HG03280 (cell line): ENCODE data around the gene SBNO2.

ENCODE experiments used
- ATAC-seq: cut with Tn5 transposase; IDR thresholded peaks from one replicate; pipeline ENCODE4 v1.9.1; 2021; ENCODE audit warnings: mild to moderate bottlenecking, moderate library complexity; ENCODE audit not compliant: unreplicated experiment

The SBNO2 gene

DNA sequence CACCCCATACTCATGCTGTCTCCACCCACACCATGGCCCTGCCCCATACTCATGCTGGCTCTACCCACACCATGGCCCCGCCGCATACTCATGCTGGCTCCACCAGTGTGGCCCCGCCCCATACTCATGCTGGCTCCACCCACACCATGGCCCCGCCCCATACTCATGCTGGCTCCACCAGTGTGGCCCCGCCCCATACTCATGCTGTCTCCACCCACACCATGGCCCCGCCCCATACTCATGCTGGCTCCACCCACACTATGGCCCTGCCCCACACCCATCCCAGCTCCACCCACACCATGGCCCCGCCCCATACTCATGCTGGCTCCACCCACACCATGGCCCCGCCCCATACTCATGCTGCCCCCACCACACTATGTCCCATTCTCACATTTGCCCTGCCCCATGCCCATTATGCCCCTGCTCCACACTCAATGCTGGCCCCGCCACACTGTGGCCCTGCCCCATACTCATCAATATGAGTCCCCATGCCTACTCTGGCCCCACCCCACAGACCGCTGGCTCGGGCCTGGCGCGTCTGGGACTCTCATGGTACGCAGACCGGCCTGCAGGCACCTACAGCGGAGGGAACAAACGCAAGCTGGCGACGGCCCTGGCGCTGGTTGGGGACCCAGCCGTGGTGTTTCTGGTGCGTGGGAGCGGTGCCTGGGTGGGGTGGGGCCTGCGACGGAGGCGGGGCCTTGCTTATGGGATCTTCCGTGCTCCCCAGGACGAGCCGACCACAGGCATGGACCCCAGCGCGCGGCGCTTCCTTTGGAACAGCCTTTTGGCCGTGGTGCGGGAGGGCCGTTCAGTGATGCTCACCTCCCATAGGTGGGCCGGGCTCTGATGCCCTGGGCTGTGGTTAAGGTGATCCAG is 110.8 kb downstream of the SBNO2 start:
- no peak for ATAC-seq

DNA sequence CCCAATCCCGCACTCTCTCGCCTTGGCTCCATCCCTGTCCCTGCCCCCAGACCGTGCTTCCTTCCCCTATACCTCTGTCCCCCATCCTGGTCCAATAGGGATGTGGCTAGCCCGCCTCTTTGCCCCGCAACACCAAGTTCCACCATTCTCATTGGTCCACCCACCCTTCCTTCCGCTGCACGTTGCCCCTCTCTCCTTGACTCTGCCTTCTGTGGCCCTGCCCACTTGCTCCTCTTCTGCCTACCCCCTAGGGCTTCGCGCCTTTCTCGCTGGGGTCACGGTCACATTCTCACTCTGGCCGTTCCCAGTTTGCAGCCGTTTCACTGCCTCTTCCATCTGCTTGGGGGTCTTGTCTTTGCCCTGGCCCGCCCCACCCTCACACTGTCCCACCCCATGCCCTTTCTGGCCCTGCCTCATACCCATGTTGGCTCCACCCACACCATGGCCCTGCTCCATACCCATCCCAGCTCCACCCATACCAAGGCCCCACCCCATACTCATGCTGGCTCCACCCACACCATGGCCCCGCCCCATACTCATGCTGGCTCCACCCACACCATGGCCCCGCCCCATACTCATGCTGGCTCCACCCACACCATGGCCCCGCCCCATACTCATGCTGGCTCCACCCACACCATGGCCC is 111.6 kb downstream of the SBNO2 start:
- ATAC-seq = no peak

DNA sequence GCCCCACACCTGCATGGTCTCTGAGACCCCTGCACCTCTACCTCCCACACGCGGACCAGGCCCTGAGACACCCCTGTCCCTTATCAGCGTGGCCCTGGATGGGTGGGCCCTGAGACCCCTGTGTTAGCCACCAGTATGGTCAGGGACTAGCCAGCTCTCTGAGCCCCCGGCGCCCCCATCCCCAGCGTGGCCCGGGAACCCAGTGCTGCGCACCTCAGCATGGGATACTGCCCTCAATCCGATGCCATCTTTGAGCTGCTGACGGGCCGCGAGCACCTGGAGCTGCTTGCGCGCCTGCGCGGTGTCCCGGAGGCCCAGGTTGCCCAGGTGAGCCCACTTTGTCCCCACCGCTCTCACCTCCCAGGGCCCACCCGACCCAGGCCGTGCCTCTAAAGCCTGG is 112.1 kb downstream of the SBNO2 start:
- ATAC-seq = no peak

DNA sequence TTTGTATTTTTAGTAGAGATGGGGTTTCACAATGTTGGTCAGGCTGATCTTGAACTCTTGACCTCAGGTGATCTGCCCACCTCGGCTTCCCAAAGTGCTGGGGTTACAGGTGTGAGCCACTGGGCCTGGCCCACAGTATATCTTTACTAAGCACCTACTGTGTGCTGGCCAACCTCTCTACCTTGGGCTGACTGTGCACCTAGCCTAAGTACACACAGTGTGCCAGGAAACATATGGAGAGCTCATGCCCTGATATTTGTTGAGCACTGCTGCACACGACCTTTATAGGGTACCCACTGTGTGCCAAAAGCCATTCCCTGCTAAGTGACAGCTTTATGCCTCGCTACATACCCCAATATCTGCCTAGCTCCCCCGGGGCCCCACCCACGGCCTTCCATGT is 113.4 kb downstream of the SBNO2 start:
- ATAC-seq = no peak

DNA sequence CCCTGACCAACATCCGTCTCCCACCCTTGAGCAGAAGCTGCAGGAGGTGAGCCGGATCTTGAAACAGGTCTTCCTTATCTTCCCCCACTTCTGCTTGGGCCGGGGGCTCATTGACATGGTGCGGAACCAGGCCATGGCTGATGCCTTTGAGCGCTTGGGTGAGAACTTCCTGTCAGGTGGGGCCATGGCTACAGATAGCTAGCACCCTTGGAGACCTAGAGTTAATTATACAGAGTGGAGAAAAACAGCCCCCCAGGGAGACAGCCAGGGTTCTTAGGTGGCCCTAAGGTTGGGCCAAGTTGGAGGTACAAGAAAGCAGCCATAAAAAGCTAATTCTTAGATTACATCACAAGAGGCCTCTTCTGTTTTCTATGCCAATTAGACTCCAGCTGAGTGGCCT is 116.0 kb downstream of the SBNO2 start:
- ATAC-seq = no peak
